GM19452 (cell line): ENCODE data around the gene EPAS1.

Experiments used
- ATAC-seq: cut with Tn5 transposase; IDR thresholded peaks from one replicate; pipeline ENCODE4 v1.9.1; 2021; ENCODE audit not compliant: unreplicated experiment

The EPAS1 gene

DNA sequence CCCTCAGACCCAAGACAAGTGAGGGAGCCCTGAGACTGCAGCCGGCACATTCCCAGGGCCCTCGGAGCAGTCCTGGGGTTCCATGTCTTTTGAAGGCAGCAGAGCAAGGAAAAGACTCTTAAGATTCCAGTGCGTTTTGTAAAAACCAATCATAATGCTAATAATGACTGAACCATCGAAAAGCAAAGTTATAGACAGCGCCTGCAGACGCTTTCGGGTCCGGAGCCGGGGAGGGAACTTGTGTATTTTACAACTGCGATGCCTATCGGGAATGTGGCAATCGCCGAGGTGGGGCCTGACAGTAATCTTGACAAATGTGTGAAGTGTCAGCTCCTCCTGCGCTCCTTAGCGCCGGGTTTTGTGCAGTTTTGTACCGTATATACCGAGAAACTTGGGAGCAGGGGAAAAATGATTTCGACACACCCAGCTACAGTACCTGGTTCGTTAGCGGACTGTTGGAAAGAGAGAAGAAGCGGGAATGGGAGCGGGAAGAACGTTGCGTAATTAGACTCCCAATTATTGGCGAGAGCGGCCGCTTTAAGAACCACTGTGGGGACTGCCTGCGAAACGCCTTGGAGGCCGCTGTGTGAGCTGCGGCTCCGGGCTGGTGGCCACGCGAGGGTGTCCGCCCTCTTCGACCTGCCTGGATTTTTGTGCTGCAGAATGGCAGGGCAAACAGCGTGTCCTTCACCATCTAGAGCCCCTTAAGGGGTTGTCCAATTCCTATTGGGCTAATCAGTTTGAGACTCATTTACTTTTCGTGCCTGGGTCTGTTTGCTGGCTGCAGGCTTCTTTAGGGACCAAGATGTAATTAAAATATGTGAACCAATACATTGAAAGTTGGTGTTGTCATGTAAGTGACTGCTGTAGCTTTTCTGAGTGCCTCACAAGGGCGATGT, 2.4 kb downstream of the EPAS1 start:
- no peak for ATAC-seq

- ATAC-seq, result no peak
Measured at GRCh38 chr2:46300406-46300832, 3.2 kb downstream of the EPAS1 start.

- no peak for ATAC-seq
Measured at GRCh38 chr2:46302005-46302695, 4.9 kb downstream of the EPAS1 start.

GRCh38 chr2:46303233-46303632, 6.0 kb downstream of the EPAS1 start:
- ATAC-seq, result no peak

DNA sequence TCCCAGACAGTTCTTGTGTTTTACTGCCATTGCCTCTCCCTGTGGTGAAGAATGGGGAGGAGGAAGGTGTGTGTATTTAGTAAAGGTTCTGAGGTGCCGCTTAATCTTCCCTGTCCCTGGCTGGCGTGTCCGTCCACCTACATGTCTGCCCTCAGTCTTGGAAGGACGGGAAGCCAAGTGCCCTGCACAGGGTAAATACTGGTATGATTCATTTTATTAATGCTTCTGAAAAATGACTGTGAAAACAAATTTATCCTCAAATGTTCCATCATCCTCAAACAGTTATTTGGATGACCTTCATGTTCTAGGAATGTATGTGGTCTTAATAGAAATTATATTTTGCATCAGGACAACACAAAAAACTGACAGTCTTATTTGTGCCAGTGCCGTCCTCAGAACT, 6.6 kb downstream of the EPAS1 start:
- ATAC-seq, result no peak

DNA sequence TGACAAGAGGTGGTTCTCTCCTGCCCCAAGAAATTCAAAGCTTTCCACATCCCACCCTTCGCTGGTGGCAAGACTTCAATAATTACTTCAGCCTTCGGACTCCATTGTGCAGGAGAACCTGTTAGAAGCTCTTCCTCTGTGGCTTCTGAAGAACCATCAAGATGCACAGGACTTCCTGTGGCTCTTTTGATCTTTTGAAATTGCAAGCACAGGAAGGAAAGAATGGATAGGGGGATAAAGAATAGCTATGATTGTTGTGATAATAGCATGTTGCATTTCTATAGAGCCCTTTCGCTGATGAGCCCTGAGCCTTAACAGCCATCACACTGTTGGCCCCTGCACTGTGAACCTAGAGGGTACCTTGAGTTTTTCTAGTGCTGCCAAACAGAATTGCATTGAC, 7.4 kb downstream of the EPAS1 start:
- no peak for ATAC-seq

GRCh38 chr2:46305187-46305586, 8.0 kb downstream of the EPAS1 start:
- ATAC-seq, result no peak

DNA sequence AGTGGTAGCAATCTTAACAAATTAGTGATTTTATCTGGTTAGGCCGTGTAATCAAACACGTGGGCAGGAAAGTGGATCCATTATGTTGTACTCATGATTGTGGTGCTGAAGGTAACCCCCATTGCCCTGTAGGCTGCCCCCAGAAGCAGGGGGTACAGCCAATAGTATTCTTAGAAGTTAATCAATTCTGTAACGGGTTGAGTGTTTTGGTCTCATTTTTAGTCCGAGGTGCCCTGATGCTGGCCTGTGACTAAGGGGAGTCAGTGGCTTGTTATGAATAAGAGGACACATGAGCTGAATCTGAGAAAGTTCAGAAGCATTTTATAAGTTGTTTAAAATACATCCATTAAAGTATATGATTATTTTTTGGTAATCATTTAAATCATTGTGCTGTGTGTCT, 8.6 kb downstream of the EPAS1 start:
- no peak for ATAC-seq

- no peak for ATAC-seq
Measured at GRCh38 chr2:46306330-46306751, 9.1 kb downstream of the EPAS1 start.

GRCh38 chr2:46306988-46307655, 9.9 kb downstream of the EPAS1 start:
- ATAC-seq, result no peak

- ATAC-seq, result no peak
Measured at GRCh38 chr2:46308081-46308480, 10.9 kb downstream of the EPAS1 start.

GRCh38 chr2:46308629-46309028, 11.4 kb downstream of the EPAS1 start:
- no peak for ATAC-seq

DNA sequence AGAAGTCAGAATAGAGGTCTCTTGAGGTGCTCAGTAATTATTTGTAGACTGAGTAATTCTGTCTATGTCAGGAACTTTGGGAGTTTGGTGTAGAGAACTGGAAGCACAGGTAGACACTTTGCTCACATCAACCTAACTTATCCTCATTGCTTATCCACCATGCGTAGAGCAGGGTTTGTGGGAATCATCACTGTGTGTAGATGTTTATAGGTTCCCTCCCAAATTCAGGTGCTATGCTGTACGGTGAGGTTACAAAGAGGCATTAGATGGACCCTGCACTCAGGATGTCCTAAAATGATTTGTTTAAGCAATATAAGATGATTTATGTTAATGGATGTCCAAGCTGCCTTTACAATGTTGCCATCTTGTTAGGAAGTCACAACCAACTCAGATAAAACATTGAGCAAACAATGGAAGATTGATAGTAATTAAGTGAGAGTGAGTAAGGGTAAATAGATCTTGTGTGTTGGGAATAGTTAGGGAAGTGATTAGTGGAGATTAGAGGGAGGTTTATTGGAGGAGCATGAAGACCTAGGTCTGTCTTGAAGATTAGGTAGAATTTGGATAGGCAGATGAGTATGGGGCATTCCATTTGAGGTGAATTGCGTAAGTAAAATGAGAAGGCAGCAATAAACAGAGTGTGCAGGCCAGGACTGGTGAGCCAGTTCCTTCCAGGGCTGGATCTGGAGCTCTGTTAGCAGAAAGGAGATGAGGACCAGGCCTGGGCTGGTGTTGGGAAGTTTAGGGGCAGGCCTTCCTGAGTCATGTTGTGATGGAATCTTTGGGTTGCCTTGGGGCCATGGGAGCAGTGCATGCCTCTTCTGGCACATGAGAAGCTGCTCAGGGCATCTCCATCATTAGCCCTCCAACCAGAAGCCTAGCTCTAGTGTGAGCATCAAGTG, 12.1 kb downstream of the EPAS1 start:
- ATAC-seq, result no peak

GRCh38 chr2:46310446-46310845, 13.2 kb downstream of the EPAS1 start:
- ATAC-seq, result no peak

- no peak for ATAC-seq
Measured at GRCh38 chr2:46311651-46312223, 14.5 kb downstream of the EPAS1 start.

- no peak for ATAC-seq
Measured at GRCh38 chr2:46313063-46313462, 15.9 kb downstream of the EPAS1 start.

- ATAC-seq, result no peak
Measured at GRCh38 chr2:46314065-46314835, 17.0 kb downstream of the EPAS1 start.

DNA sequence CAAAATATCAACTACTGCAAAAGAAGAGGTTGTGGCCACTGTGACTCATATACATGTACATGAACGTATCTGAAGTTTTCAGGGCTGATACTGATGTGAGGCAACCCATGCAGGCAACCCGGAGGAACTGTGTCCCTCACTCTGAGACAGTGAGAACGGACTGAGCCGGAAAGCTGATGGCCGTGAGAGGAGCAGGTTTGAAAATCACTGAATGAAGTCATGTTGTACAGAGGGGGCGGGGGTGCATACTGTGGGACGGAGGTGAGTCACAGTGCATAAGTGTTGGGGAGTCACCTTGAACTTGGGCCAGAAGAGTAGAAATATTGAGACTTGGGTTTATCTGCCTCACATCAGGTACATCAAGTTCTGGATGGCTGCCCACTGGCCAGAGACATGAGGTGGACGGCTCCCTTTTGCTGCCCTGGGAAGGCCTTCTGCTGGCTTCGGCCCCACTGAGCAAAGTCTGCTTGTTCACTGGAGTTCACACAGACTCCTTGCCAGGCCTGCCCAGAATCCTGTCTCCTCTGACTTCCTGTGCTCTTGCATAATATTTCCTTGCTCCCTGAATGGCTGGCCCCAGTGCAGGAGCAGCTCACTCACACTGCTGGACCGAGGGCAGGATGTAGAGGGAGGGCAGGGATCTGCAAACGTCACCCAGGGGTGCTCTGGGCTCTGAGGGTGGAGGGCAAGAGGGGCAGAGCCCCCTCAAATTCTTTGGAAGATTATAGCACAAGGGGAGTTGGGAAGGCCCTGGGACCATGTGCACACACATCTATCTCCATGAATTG, 18.1 kb downstream of the EPAS1 start:
- no peak for ATAC-seq

- ATAC-seq, result no peak
Measured at GRCh38 chr2:46317094-46317486, 19.9 kb downstream of the EPAS1 start.
